LoVo (cell line): ENCODE results near the gene CUX1.
"Not testable (repeated sequence)": the region's sequence is repeated elsewhere in the genome, so short reads cannot be mapped to it uniquely, and the experiment has no call there.

ENCODE experiments used
- DNase-seq: peaks from one replicate; pipeline ENCODE4 v3.0.0-alpha.2; 2016; ENCODE audit warnings: low spot score

The CUX1 gene

GRCh38 chr7:102146122-102146521 lies 328.7 kb downstream of the CUX1 start:
- no peak for DNase-seq

DNA sequence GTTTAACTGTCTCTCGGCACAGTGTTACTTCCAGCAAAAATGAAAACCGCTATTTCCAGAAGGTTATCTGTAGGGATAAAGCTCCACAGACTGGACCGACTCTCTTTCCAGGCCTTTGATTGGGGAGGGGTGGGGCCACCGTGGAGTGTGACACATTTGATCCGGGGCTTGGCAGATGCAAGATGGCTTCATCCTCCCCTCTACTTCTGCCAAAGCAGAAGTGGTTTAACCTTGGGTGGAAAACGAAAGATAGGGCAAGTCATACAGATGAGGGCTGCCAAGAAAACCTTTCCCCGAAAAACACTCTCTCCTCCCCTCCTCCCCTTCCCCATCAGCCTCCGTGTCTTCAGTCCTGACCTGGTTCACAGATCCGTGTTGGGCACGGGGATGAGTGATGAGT lies 329.6 kb downstream of the CUX1 start:
- DNase-seq, result no peak

DNA sequence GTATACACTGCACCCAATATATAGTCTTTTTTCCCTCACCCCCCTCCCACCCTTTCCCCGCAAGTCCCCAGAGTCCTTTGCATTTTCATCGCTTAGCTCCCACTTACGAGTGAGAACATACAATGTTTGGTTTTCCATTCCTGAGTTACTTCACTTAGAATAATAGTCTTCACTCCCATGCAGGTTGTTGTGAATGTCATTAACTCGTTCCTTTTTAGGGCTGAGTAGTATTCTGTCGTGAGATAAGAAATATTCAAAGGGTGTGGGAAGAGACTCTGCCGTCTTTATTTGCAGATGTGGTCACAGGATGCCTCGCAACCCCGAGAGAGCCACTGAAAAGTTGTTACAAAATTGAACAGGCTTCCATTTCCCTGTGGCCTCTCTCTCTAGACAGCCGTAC lies 331.4 kb downstream of the CUX1 start:
- DNase-seq, result no peak

- DNase-seq, result no peak
These were observed 332.0 kb downstream of the CUX1 start for GRCh38 chr7:102149416-102149815.

DNA sequence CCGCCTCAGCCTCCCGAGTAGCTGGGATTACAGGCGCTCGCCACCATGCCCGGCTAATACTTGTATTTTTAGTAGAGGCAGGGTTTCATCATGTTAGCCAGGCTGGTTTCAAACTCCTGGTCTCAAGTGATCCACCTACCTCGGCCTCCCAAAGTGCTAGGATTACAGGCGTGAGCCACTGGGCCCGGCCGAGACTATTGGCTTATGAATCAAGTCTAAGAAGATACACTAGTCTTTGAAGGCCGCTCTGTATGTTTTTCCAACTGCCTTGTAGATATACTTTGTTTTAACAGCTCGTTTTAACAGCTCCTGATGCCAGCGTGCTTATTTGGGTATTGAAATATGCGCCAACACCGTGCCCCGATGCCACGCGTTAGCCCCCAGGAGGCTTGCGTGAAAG lies 332.8 kb downstream of the CUX1 start:
- DNase-seq, result no peak

- DNase-seq, result no peak
These were observed 335.5 kb downstream of the CUX1 start for GRCh38 chr7:102152672-102153598.

GRCh38 chr7:102153599-102153946 lies 336.1 kb downstream of the CUX1 start:
- DNase-seq, result no peak

DNA sequence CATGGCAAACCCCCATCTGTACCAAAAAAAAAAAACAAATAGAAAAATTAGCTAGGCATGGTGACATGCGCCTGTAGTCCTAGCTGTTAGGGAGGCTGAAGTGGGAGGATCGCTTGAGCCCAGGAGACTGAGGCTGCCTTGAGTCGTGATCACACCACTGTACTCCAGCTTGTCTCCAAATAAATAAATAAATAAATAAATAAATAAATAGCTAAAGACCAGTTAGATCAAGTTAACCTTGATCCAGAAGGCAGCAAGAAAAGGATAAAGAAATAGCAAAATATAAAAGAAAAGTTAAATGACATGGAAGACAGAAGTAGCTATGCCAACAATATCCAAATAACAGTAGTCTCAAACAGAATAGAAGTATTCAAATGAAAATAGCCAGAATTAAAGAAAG lies 337.0 kb downstream of the CUX1 start:
- no peak for DNase-seq

DNA sequence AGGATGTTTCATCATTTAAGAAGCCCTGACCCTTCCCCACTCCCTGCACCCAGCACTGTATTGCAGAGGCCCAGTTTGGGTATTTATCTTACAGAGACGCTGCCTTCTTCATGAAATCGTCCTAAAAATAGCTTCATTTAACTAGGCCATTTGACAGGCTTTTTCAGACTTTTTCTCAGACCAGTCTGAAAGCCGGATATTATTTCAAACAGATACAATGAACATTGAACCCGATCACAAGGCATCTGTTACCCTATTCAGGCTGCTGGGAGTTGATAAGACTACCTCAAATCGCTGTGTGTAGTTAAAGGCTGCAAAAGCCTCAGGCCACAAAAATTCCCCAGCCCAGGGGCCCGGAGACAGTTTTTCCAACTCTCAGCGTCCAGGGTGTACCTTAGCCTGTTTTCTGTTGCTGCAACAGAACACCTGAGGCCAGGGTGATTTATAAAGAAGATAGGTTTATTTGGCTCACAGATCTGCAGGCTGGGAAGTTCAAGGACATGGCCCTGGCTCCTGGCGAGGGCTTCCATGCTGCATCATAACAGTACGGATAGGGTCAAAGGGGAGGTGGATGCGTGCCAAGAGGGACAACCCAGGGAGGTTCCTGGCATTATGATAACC lies 338.5 kb downstream of the CUX1 start:
- DNase-seq, result no peak

DNA sequence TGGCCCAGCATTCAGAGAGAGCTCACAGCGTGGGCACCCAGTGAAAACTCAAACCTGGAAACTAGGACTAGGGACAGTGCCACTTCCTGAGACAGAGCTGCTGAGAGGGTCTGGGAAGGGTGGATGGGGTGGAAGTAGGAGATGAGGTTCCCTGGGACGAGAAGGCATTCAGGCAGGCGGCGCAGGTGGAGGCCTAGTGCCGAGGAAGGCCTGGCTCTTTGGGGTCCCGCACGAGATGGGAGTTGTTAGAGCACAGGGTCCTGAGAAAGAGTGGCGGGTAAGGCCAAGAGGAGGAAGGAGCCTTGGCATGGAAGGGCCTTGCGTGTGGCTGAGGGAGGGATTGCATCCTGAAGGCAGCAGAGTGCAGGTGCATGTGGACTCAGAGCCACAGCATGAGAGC lies 339.4 kb downstream of the CUX1 start:
- DNase-seq, result no peak

DNA sequence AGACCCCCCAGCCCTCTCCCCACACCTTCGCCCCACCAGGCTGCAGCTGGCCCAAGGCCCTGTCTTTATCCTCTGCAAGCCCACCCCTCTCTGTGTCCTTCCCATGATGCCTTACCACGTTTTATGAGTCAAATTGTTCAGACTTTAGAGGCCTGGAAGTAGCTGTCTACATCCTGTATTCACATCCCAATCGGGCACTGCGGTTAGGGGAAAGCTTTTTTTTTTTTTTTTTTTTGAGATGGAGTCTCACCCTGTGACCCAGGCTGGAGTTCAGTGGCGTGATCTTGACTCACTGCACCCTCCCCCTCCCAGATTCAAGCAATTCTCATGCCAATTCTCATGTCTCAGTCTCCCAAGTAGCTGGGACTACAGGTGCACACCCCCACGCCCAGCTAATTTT lies 347.7 kb downstream of the CUX1 start:
- DNase-seq, result no peak

DNA sequence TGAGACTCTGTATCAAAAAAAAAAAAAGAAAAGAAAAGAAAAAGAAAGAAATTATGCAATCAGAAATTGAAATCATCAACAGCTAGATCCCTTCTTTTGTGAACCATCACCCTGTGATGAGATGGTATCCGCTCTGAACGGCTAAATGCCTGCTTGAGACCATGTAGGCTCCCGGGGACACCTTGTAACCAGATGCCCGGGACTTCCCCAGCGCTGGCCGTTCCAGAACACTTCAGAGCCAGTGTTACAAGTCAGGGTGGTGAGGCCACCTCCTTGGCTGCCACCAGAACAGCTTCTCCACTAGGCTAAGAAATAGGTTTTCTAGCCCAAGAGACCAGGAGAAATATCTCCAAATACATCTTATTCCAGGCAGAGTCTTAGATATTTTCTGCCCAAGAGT lies 349.8 kb downstream of the CUX1 start:
- no peak for DNase-seq

DNA sequence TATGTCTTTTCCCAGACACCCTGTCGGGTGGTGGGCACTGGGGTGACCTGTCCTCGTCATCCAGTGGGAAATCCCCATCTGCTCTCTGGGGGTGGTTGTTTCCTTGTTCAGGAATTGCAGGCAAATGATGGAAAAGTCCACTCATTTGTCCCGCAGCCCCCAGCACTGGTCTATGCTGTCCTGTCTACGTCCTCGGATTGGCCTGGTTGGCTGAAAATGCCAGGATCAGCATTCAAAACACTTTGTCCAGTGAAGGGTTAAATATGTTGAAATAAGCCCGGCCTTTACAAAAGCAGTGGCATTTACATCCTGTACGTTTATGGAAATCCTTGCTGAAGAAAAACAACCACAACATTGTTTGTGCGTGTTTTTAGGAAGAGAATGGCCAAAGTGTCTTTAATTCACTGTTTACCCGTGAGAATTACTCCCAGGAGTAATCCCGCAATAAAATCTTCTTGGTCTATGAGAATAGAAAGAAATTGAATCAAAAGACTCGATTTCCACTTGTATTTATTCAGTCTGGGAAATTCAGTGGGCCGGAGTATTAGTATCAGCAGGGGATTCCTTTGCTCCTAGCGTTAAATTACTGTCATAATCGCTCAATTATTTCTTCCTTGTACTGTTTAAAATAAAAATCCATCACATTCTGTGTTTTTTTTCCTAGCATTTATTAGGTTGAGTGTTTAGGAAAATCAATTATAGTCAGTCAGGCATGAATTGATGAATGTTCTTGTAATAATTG lies 352.4 kb downstream of the CUX1 start:
- no peak for DNase-seq

DNA sequence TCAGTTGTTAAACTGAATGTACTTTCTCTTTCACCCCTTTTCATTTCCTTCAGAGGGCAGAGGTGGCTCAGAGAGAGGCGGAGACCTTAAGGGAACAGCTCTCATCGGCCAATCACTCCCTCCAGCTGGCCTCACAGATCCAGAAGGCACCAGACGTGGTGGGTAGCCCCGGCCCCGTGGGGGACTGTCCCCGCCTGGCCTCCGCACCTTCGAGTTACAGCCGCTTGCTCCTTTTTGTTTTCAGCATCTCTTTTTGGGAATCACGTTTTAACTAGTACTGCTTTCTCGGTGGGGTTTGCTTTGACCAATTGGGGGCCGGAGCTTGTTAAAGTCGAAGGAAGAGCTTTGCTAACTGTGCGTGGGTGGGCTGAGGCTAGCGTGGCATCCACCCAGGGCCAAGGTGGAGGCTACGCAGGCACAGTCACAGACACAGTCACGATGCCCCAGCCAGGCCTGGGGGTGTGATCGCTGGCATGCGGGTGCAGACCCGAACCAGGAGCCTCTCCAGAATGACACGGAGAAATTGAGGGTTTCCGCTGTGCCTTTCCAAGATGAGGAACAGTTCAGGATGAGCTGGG lies 353.1 kb downstream of the CUX1 start:
- no peak for DNase-seq

DNA sequence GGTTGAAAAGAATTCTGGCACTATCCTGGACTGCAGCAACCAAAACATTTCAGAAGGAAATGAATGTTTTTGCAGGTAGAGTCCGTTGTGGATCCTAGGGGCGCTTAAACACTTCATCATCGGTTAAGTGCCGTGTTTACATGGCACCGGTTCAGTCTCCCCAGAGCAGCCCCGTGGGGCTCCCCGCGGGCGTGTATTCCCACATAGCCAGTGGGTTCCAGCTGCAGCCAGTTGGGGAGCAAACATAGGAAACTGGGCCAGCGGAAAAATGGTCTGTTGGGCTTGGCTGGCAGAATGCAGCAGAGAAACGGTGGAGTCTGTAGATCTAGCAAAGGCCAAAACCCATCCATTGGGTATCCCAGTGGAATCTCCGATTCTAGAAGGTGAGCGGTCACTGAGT lies 356.2 kb downstream of the CUX1 start:
- no peak for DNase-seq

GRCh38 chr7:102175423-102176170 lies 358.2 kb downstream of the CUX1 start:
- no peak for DNase-seq

DNA sequence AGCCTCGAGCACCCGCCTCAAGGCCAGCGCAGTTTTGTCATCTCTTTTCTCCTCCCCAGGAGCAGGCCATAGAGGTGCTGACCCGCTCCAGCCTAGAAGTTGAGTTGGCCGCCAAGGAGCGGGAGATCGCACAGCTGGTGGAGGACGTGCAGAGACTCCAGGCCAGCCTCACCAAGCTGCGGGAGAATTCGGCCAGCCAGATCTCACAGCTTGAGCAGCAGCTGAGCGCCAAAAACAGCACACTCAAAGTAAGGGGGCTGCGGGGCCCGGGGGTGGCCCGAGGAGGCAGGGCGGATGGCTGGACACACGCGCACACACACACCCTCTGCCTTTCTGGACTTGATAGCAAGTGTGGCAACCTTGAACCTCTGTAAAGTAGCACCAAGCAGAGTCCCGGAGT lies 361.0 kb downstream of the CUX1 start:
- DNase-seq, result no peak

DNA sequence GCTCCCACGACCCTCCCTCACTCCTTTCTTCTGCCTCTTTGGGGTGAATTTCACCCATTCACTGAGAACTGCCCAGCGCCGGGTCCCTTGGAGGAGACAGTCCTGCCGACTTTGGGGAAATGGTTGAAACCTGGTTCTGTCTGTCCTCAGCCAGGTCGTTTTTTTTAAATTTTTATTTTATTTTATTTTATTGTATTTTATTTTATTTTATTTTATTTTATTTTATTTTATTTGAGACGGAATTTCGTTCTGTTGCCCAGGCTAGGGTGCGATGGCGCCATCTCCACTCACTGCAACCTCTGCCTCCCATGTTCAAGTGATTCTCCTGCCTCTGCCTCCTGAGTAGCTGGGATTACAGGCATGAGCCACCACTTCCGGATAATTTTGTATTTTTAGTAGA lies 363.3 kb downstream of the CUX1 start:
- no peak for DNase-seq

GRCh38 chr7:102181517-102181916 lies 364.1 kb downstream of the CUX1 start:
- no peak for DNase-seq

DNA sequence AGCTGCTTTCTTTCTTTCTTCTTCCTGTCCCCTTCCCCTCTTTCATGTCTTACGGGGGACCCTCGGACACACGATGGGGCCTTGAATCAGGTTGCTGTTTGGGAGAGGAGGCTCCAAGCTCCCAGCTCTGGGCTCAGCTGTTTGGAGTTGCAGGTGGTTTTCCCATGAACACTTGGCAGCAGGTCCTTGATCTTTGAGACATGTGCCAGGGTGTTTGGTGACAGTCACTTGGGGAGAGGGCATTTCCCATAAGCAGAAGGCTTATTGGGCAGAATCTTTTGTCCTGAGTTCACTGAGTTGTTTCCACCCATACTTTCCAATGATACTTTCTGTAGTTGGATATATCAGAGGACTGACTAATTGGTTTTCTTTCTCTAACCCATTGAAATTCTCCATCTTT lies 364.6 kb downstream of the CUX1 start:
- DNase-seq, result no peak

- DNase-seq, result not testable (repeated sequence)
These were observed 366.4 kb downstream of the CUX1 start for GRCh38 chr7:102183848-102184247.

GRCh38 chr7:102184303-102184702 lies 366.9 kb downstream of the CUX1 start:
- DNase-seq, result no peak
